Mononuclear cell (primary cell): ENCODE measurements around the gene BNIP5. TPM values are rescaled to one million over a fixed set of nuclear protein-coding genes. Genes with fewer than 3 reads are reported as not detected.

Experiments
- H3K27me3 ChIP-seq: 2 replicates; pipeline ENCODE4 v1.6.0; 2011; ENCODE audit warnings: low read length, control low read depth; ENCODE audit not compliant: insufficient read depth
- H3K4me1 ChIP-seq: 2 replicates; pipeline ENCODE4 v1.5.1; 2011; ENCODE audit warnings: mild to moderate bottlenecking, low read length, control low read depth; ENCODE audit not compliant: insufficient read depth
- H3K4me3 ChIP-seq: 2 replicates; pipeline ENCODE4 v1.5.1; 2011; ENCODE audit warnings: mild to moderate bottlenecking, low read length, moderate library complexity
- H3K9me3 ChIP-seq: 2 replicates; pipeline ENCODE4 v1.5.1; 2011; ENCODE audit warnings: low read depth, mild to moderate bottlenecking, control low read depth, low read length
- total RNA-seq: library from RNA; depleted of rRNA; stranded (reverse); fragments of >200 nt; gene quantifications from one replicate; pipeline ENCODE4 v1.2.3, GENCODE V29; 2012

Gene BNIP5
- total RNA-seq, 1 donor = not detected

DNA sequence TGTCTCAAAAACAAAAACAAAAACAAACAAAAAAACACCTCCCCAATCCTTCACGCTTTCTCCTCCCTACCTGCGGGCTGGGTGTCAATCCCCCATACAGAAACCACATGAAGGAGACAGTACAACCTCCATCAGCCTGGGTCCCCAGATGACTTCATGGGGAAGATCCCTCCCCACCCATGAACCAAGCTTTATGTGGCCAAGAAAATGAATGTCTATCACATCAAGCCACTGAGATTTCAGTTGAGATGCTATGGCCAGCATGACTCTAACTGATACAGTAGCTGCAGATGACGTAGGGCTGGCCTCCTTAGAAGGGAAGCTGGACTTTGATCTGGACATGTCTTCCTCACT is 21.2 kb upstream of the BNIP5 start:
- Histone ChIP-seq H3K27me3 (no peaks in the 10 kb centered on the region), H3K4me3 (no peak overlapping the region), H3K9me3 (no peaks in the 10 kb centered on the region), H3K4me1 (peaks cover 22% of the 10 kb centered on the region)

DNA sequence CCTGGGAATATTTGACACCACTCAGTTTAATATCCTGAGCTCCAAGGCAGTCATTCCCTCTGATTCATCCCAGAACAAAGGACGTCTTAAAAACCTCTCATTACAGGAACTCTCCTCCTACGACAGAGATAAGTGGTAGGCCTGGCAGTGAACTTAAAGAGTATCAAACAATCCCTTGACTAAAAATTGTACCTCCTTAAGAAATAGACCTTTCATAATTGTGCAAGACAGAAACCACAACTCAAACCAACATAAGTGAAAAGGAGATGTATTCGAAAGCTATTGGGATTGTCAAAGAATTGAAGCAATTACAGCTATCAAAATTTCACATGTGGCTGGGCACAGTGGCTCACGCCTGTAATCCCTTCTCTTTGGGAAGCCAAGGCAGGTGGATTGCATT is 19.1 kb upstream of the BNIP5 start:
- Histone ChIP-seq H3K27me3 (no peaks in the 10 kb centered on the region), H3K4me1 (peaks cover 16% of the 10 kb centered on the region), H3K9me3 (no peaks in the 10 kb centered on the region), H3K4me3 (no peak overlapping the region)

DNA sequence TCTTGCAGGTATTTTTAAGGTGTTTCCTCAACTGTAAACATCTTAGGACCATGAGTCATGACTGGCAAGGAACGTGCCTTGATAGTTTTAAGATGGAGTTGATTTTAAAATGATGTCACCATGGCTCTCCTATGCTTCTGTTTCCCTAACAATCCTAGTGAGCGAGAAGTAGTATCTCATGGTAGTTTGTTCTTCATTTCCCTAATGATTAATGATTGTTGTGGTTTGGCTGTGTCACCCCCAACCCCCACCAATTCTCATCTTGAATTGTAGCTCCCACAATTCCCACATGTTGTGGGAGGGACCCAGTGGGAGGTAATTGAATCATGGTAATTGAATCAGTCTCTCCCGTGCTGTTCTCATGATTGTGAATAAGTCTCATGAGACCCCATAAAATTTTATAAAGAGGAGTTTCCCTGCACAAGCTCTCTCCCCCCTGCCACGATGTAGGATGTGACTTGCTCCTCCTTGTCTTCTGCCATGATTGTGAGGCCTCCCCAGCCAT is 16.8 kb upstream of the BNIP5 start:
- Histone ChIP-seq H3K9me3 (no peaks in the 10 kb centered on the region), H3K4me3 (no peak overlapping the region), H3K4me1 (peaks cover 10% of the 10 kb centered on the region), H3K27me3 (no peaks in the 10 kb centered on the region)

GRCh38 chr6:36352477-36353157 is 15.9 kb upstream of the BNIP5 start:
- peaks cover 10% of the 10 kb centered on the region for H3K4me1 ChIP-seq
- H3K27me3 ChIP-seq = no peaks in the 10 kb centered on the region
- no peaks in the 10 kb centered on the region for H3K9me3 ChIP-seq
- H3K4me3 ChIP-seq = no peak overlapping the region

GRCh38 chr6:36350681-36351571 is 14.2 kb upstream of the BNIP5 start:
- H3K4me3 ChIP-seq = no peak overlapping the region
- peaks cover 4% of the 10 kb centered on the region for H3K4me1 ChIP-seq
- H3K27me3 ChIP-seq = no peaks in the 10 kb centered on the region
- H3K9me3 ChIP-seq = no peaks in the 10 kb centered on the region

GRCh38 chr6:36350082-36350481 is 13.4 kb upstream of the BNIP5 start:
- H3K27me3 ChIP-seq = no peaks in the 10 kb centered on the region
- no peak overlapping the region for H3K4me3 ChIP-seq
- no peaks in the 10 kb centered on the region for H3K9me3 ChIP-seq
- H3K4me1 ChIP-seq = no peaks in the 10 kb centered on the region

DNA sequence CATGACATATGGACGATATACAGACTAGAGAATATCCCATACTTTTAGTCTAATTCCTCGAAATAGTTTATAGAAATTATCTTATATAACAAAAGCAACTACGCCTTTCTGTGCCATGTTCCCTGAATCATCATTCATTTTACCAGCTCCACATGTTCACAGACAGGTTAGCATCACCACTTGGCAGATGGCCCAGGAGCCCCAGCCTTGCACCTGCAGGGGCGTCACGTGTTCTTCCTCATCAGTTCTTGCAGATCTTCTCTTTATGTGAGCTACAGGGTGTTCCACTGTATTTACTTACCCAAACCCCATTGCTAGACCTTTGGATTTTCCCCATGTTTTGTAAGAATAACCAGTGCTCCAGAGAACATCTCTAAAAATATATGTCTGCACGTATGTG is 12.6 kb upstream of the BNIP5 start:
- Histone ChIP-seq H3K4me1 (no peaks in the 10 kb centered on the region), H3K27me3 (no peaks in the 10 kb centered on the region), H3K9me3 (no peaks in the 10 kb centered on the region), H3K4me3 (no peak overlapping the region)

DNA sequence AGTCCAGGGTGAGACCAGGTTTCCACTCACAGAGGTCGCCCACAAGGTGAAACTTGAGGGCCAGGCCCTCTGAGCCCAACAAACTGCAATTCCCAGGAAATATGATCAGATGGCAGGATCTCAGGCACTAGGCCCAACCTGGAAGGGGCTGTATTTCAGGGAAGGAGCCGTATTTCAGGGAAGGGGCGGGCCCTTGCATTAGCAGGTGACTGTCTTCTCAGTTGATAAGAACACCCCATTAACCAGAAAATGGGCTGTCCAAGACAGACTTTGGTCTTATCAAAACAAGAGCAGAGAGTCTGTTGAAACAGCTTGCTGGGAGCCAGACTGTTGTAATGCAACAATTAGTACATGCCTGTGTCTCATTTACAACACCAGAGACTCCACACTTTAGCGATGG is 10.9 kb upstream of the BNIP5 start:
- Histone ChIP-seq H3K27me3 (no peaks in the 10 kb centered on the region), H3K4me3 (no peak overlapping the region), H3K9me3 (no peaks in the 10 kb centered on the region), H3K4me1 (no peaks in the 10 kb centered on the region)

GRCh38 chr6:36346486-36347273 is 10.0 kb upstream of the BNIP5 start:
- Histone ChIP-seq H3K4me3 (no peak overlapping the region), H3K4me1 (no peaks in the 10 kb centered on the region), H3K27me3 (no peaks in the 10 kb centered on the region), H3K9me3 (no peaks in the 10 kb centered on the region)

DNA sequence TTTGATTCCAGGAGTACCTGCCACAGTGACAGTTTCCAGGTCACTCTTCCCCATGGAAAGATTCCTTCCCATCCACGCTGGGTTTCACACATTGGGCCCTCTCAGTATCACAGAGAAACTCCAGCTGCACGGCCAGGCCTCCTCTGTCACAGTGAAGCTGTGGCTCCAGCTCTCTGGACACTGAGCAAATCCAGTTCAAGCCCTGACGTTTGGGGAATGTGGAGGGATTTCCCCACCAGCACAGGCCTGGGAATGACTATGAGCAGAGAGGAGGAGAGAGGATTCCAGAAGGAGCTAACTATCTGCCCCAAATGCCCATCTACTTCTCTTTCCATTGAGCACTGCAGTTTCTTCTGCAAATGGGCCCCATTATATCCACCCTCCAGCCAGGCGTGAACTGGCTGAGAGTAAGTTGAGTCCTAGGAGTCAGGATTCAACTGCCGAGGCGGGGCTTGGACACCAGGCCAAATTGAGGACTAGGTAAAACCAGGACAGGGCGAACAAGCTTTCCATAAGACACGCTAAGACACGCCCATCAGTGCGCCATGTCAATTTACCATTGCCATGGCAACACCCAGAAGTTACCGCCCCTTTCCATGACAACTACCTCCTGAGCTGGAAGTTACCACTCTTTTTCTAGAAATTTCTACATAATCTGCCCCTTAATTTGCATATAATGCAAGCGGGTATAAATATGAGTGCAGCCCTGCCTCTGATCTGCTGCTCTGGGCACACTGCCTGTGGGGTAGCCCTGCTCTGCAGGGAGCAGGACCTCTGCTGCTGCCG is 9.2 kb upstream of the BNIP5 start:
- no peaks in the 10 kb centered on the region for H3K27me3 ChIP-seq
- no peak overlapping the region for H3K4me3 ChIP-seq
- H3K4me1 ChIP-seq = peaks cover 4% of the 10 kb centered on the region
- H3K9me3 ChIP-seq = no peaks in the 10 kb centered on the region

DNA sequence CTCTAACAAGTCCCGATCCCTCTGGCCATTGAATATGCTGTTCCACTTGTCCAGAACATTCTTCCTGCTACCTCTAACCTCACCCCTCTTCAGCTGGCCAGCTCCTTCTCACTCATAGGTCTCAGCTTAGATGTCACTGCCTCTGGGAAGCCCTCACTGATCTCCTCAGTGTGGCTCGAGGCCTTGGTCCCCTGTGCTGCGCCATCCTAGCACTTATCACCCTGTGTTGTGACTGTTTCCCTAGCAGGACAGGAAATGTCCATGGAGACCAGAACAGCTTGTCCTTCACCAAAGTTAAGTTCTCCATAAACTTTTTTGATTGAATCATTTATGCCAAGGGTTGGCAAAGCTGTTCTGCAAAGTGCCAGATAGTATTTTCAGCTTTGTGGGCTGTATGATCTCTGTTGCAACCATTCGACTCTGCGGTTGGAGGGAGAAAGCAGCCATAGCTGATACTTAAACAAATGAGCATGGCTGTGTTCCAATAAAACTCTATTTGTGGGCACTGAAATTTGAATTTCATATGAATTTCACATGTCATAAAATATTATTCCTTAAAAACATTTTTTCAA is 6.5 kb upstream of the BNIP5 start:
- H3K4me3 ChIP-seq = no peak overlapping the region
- H3K4me1 ChIP-seq = peaks cover 10% of the 10 kb centered on the region
- H3K27me3 ChIP-seq = peaks cover 6% of the 10 kb centered on the region
- H3K9me3 ChIP-seq = no peaks in the 10 kb centered on the region

DNA sequence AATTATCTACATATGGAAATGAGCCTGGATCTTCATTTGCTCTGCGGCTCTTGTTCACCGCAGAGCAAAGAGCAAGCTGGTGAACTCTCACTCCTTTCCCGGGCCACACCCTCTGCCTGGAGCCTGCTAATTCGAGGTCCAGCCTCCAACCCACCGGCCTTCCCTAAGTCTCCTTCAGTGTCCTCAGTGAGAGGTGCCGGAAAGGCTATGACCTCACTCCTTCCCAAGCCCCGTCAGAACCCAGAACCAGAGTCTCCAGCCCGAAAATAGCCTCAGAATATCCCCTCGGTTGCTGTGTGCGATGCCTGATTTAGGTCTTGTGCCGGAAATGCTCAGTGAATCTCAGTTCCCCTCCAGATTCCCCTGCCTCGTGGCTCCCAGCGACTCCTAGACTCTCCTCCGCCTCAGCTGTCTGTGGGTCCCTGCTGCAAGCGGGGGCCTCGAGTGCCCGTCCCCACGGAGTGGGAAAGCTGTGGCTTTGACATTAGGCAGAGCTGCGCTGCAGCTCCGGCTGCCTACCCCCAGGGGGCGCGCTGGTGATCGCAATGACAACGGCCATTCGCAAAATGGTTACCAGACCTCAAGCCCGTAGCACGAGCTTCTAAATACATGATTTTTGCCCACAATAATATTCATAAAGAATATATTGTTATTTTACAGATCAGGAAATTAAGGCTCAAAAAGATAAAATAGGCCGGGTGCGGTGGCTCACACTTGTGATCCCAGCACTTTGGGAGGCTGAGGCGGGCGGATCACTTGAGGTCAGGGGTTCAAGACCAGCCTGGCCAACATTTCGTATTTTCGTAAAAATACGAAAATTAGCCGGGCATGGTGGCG is 4.1 kb upstream of the BNIP5 start:
- peaks cover 18% of the 10 kb centered on the region for H3K4me1 ChIP-seq
- no peaks in the 10 kb centered on the region for H3K9me3 ChIP-seq
- H3K4me3 ChIP-seq = no peak overlapping the region
- peaks cover 6% of the 10 kb centered on the region for H3K27me3 ChIP-seq

DNA sequence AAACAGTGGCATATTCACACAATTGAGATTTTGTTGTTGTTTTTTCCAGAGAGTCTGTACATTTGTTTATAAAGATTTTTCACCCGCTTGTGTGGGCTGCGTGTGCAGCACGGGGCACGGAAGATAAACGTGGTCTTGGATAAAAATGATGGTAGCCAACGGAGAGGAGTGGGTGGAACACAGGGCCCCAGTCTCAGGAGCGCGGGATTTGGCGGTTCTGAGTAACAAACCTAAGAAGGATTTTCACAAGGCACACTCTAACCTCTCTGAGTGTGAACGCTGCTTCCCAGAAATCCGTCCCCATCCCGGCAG is 3.6 kb upstream of the BNIP5 start:
- H3K4me1 ChIP-seq = peaks cover 18% of the 10 kb centered on the region
- no peaks in the 10 kb centered on the region for H3K9me3 ChIP-seq
- H3K4me3 ChIP-seq = no peak overlapping the region
- peaks cover 6% of the 10 kb centered on the region for H3K27me3 ChIP-seq

DNA sequence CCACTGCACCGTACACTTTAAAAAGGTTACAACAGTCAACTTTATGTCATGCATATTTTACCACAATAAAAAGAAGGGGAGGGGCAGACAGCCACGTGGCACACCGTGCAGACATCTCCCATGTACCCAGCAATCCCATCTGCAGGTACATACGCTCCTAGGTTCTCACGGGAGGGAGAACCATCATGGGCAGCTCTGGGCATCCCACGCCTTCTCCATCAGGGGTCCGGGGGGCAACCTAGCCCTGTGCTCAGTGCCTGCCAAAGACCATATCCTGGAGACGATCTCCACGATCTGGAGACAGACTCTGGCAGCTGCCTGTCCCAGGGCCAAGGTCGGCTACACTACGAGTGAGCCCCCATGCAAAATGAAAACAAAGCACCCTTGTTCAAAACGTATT is 2.5 kb upstream of the BNIP5 start:
- peaks cover 14% of the 10 kb centered on the region for H3K27me3 ChIP-seq
- peaks cover 18% of the 10 kb centered on the region for H3K4me1 ChIP-seq
- no peaks in the 10 kb centered on the region for H3K9me3 ChIP-seq
- H3K4me3 ChIP-seq = no peak overlapping the region
